Articular chondrocyte of knee joint (primary cell): ENCODE measurements around the gene PLCB3. TPM values are rescaled to one million over a fixed set of nuclear protein-coding genes. Genes with fewer than 3 reads are reported as not detected.

Source experiments
- small RNA-seq: library from RNA; depleted of rRNA; stranded (forward); fragments of <200 nt; gene quantifications from one replicate; pipeline ENCODE3, GENCODE V24; 2012
- total RNA-seq: library from RNA; depleted of rRNA; stranded (reverse); fragments of >200 nt; gene quantifications from 2 replicates; pipeline ENCODE4 v1.2.3, GENCODE V29; 2012

The PLCB3 gene
- total RNA-seq, 1 donor, result 20.3 TPM

GRCh38 chr11:64317961-64318765 lies 66.8 kb downstream of the PLCB3 start, which contains the start of gene PRDX5:
Gene PRDX5 (plus strand): TSS chr11:64318121. CDS start chr11:64318216, 95 bp downstream.

Small RNAs within 50 kb of the gene (small RNA-seq; reads per million reads assigned to genes)
- gene RF00019, result not detected

Other genes starting within 250 kb of the PLCB3 start
- gene FLRT1, start 215.6 kb upstream of the PLCB3 start, total RNA-seq, result under 0.01 and 0.11 TPM in 2 replicates
- 12.3 and 13.9 TPM in 2 replicates for gene MACROD1, start 85.4 kb upstream of the PLCB3 start, total RNA-seq
- gene STIP1, start 65.4 kb upstream of the PLCB3 start, total RNA-seq, result 84.9 and 87.6 TPM in 2 replicates
- gene FERMT3, start 44.8 kb upstream of the PLCB3 start, total RNA-seq, result 1.0 and 1.2 TPM in 2 replicates
- gene TRPT1, start 25.3 kb upstream of the PLCB3 start, total RNA-seq, result 20.8 and 29.8 TPM in 2 replicates
- 35.0 and 35.9 TPM in 2 replicates for gene NUDT22, start 25.3 kb upstream of the PLCB3 start, total RNA-seq
- 9.1 and 11.8 TPM in 2 replicates for gene DNAJC4, start 21.0 kb upstream of the PLCB3 start, total RNA-seq
- gene VEGFB, start 16.9 kb upstream of the PLCB3 start, total RNA-seq, result 17.3 and 25.5 TPM in 2 replicates
- gene FKBP2, start 10.4 kb upstream of the PLCB3 start, total RNA-seq, result 32.5 and 35.7 TPM in 2 replicates
- gene PPP1R14B, start 4.6 kb upstream of the PLCB3 start, total RNA-seq, result 104 and 126 TPM in 2 replicates
- gene BAD, start 33.1 kb downstream of the PLCB3 start, total RNA-seq, result 61.0 and 65.3 TPM in 2 replicates
- 10.6 and 11.1 TPM in 2 replicates for gene GPR137, start 34.3 kb downstream of the PLCB3 start, total RNA-seq
- gene KCNK4, start 39.8 kb downstream of the PLCB3 start, total RNA-seq, result 0.11 TPM in 1 of 2 replicates, not detected in the other
- gene CATSPERZ, start 48.8 kb downstream of the PLCB3 start, total RNA-seq, result 0.13 TPM in 1 of 2 replicates, not detected in the other
- 17.6 and 18.7 TPM in 2 replicates for gene ESRRA, start 54.0 kb downstream of the PLCB3 start, total RNA-seq
- 109 and 165 TPM in 2 replicates for gene TRMT112, start 66.0 kb downstream of the PLCB3 start, total RNA-seq
- gene PRDX5, start 66.6 kb downstream of the PLCB3 start, total RNA-seq, result 218 and 224 TPM in 2 replicates
- gene CCDC88B, start 88.7 kb downstream of the PLCB3 start, total RNA-seq, result 0.26 and 0.86 TPM in 2 replicates
- 26.3 and 38.2 TPM in 2 replicates for gene RPS6KA4, start 107.6 kb downstream of the PLCB3 start, total RNA-seq